ENCODE measurements around the gene IZUMO1R. TPM values are rescaled to one million over a fixed set of nuclear protein-coding genes. Genes with fewer than 3 reads are reported as not detected.
"Not testable (repeated sequence)": the region's sequence is repeated elsewhere in the genome, so short reads cannot be mapped to it uniquely, and the experiment has no call there.

IZUMO1R gene
- total RNA-seq, 1 donor: not detected

DNA sequence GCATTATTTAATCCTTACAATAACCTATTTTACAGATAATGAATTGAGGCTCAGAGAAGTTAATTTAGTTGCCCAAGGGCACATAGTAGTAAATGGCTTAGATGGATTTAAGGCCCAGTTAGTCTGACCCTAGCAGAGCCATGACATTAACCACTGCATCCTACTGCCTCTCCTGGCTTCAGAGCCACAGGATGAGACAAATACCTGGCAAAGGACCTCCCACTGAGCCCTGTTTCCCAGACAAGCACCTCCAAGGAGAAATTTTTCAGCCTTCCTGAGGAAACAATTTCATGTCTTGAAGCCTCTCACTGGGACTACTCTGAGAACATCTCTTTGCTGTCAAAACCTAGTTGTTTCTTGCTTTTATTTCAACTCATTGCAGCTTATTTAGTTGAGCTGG lies 28.4 kb downstream of the IZUMO1R start:
- no peak overlapping the region for H3K4me3 ChIP-seq (ENCODE audit: low read depth, low read length)
- DNase-seq (ENCODE audit: low read depth): no peak
- no peak for TF ChIP-seq CTCF (IDR thresholded peaks at IDR 0.05; ENCODE audit: insufficient read depth, low read depth, low read length)

DNA sequence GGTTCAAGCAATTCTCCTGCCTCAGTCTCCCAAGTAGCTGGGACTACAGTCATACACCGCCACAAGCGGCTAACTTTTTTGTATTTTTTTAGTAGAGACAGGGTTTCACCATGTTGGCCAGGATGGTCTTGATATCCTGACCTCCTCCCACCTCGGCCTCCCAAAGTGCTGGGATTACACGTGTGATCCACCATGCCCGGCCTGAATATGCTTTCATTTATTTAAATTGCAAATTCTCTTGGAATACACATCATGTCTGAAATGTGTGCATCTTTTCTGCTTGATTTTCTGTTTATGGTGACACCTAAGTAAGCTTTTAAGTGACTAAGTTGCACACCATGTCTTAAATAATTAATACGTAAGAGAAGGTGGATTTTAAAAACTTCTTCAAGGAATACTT lies 31.7 kb downstream of the IZUMO1R start:
- TF ChIP-seq CTCF (IDR thresholded peaks at IDR 0.05; ENCODE audit: insufficient read depth, low read depth, low read length): no peak

DNA sequence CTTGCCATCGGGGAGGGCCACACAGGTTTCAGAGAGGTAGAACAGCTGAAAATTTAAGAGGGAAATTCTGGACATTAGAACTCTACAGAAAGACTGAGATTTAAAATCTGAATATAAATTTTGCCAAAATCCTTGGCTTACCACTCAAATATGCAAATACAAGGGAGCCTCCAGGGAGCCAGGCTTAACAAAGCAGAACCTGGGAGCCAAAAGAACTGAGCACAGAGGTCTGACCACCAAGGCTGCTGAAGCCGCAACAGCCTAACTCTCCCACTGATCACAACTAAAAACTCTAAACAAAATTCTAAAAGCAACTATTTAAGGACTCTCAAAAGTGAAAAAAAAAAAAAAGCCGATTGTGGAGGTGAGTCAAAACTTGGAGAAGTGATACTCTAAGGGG lies 34.3 kb downstream of the IZUMO1R start:
- no peak for DNase-seq (ENCODE audit: low read depth)
- no peak for TF ChIP-seq CTCF (IDR thresholded peaks at IDR 0.05; ENCODE audit: insufficient read depth, low read depth, low read length)
- H3K4me3 ChIP-seq (ENCODE audit: low read depth, low read length): no peak overlapping the region

More for the DNA sequence above, 31.7 kb downstream of the IZUMO1R start:
- H3K4me3 ChIP-seq (ENCODE audit: low read depth, low read length): no peak overlapping the region
- DNase-seq (ENCODE audit: low read depth): no peak

DNA sequence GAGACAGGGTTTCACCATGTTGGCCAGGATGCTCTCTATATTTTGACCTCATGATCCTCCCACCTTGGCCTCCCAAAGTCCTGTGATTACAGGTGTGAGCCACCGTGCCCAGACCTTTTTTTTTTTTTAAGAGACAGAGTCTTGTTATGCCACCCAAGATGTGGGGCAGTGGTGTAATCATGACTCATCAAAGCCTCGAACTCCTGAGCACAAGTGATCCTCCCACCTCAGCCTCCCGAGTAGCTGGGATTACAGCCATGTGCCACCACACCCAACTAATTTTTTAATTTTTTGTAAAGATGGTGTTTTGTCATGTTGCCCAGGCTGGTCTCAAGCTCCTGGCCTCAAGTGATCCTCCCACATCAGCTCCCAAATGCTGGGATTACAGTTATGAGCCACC lies 37.9 kb downstream of the IZUMO1R start:
- no peak for DNase-seq (ENCODE audit: low read depth)
- no peak overlapping the region for H3K4me3 ChIP-seq (ENCODE audit: low read depth, low read length)
- TF ChIP-seq CTCF (IDR thresholded peaks at IDR 0.05; ENCODE audit: insufficient read depth, low read depth, low read length): no peak

GRCh38 chr11:94343495-94343894 lies 39.1 kb downstream of the IZUMO1R start:
- H3K4me3 ChIP-seq (ENCODE audit: low read depth, low read length): no peak overlapping the region
- no peak for TF ChIP-seq CTCF (IDR thresholded peaks at IDR 0.05; ENCODE audit: insufficient read depth, low read depth, low read length)
- no peak for DNase-seq (ENCODE audit: low read depth)

DNA sequence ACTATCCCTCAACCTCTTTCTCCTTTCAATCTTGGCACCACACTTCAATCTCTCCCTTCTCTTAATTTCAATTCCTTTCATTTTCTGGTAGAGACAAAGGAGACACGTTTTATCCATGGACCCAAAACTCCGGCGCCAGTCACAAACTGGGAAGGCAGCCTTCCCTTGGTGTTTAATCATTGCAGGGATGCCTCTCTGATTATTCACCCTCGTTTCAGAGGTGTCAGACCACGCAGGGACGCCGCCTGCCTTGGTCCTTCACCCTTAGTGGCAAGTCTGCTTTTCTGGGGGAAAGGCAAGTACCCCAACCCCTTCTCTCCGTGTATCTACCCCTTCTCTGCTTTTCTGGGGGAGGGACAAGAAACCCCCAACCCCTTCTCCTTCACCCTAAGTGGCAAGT lies 41.9 kb downstream of the IZUMO1R start:
- DNase-seq (ENCODE audit: low read depth); H3K4me3 ChIP-seq (ENCODE audit: low read depth, low read length): not testable (repeated sequence)

DNA sequence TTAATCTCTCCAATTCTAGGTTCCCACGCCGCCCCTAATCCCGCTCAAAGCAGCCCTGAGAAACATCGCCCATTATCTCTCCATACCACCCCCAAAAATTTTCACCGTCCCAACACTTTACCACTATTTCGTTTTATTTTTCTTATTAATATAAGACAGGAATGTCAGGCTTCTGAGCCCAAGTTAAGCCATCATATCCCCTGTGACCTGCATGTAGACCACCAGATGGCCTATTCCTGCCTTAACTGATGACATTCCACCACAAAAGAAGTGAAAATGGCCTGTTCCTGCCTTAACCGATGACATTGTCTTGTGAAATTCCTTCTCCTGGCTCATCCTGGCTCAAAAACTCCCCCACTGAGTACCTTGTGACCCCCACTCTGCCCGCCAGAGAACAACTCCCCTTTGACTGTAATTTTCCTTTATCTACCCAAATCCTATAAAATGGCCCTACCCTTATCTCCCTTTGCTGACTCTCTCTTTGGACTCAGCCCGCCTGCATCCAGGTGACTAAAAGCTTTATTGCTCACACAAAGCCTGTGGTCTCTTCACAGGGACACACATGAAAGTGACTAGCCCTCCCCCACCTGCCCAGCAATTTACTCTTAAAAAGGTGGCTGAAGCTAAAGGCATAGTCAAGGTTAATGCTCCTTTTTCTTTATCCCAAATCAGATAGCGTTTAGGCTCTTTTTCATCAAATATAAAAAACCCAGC lies 46.6 kb downstream of the IZUMO1R start:
- not testable (repeated sequence) for DNase-seq (ENCODE audit: low read depth); H3K4me3 ChIP-seq (ENCODE audit: low read depth, low read length)

Other genes starting within 250 kb of the IZUMO1R start
- 87.9 and 92.4 TPM in 2 replicates for gene PANX1, start 175.7 kb upstream of the IZUMO1R start, total RNA-seq
- under 0.01 TPM in 1 of 2 replicates, not detected in the other for gene GPR83, start 96.8 kb downstream of the IZUMO1R start, total RNA-seq
- 10.0 and 11.7 TPM in 2 replicates for gene MRE11, start 189.3 kb downstream of the IZUMO1R start, total RNA-seq
- gene ANKRD49, start 189.4 kb downstream of the IZUMO1R start, total RNA-seq: 11.0 and 14.2 TPM in 2 replicates
- gene C11orf97, start 207.9 kb downstream of the IZUMO1R start, total RNA-seq: not detected in 2 replicates
- 4.3 and 4.5 TPM in 2 replicates for gene FUT4, start 239.3 kb downstream of the IZUMO1R start, total RNA-seq

Data from fibroblast of villous mesenchyme (primary cell).